CD14-positive monocyte (primary cell): ENCODE measurements around the gene GLRB. TPM values are rescaled to one million over a fixed set of nuclear protein-coding genes. Genes with fewer than 3 reads are reported as not detected.

ENCODE experiments used
- DNase-seq, 3 donors: peaks; one replicate each; pipeline ENCODE4 v3.0.0-alpha.2; 2011 to 2022
- H2AFZ ChIP-seq: 2 replicates; pipeline ENCODE4 v1.6.0; 2012; ENCODE audit warnings: mild to moderate bottlenecking, low read depth, low read length, inconsistent platforms; ENCODE audit not compliant: insufficient read depth, poor library complexity, severe bottlenecking
- H3K27ac ChIP-seq, 2 donors: 1 replicate in 1 of 2; 2 replicates in 1 of 2; pipeline ENCODE4 v1.5.1; 2012 to 2013; ENCODE audit warnings: low read length in 2 of 2, control low read depth in 1 of 2, inconsistent platforms in 1 of 2, low read depth in 1 of 2, mild to moderate bottlenecking in 1 of 2
- H3K27me3 ChIP-seq, 2 donors: one replicate each; pipeline versions ENCODE4 v1.6.0 to v1.6.1; 2011 to 2013; ENCODE audit warnings: low read length in 2 of 2; ENCODE audit not compliant: control insufficient read depth in 2 of 2, insufficient read depth in 2 of 2
- H3K36me3 ChIP-seq, 2 donors: replicated peaks in 1 of 2; 1 replicate in 1 of 2; 2 replicates in 1 of 2; pipeline versions ENCODE4 v1.5.1 to v1.6.1; 2012 to 2013; ENCODE audit warnings: low read length in 2 of 2, control low read depth in 1 of 2, inconsistent platforms in 1 of 2, mild to moderate bottlenecking in 1 of 2; ENCODE audit not compliant: insufficient read depth in 2 of 2, control insufficient read depth in 1 of 2
- H3K4me1 ChIP-seq, 2 donors: 1 replicate in 1 of 2; 2 replicates in 1 of 2; pipeline versions ENCODE4 v1.5.1 to v1.6.1; 2012 to 2013; ENCODE audit warnings: low read length in 2 of 2, control low read depth in 1 of 2, inconsistent platforms in 1 of 2, mild to moderate bottlenecking in 1 of 2, moderate library complexity in 1 of 2; ENCODE audit not compliant: insufficient read depth in 2 of 2, control insufficient read depth in 1 of 2
- H3K4me2 ChIP-seq: replicated peaks from 2 replicates; pipeline ENCODE3; 2012; ENCODE audit warnings: low read length, moderate library complexity, mild to moderate bottlenecking; ENCODE audit not compliant: poor library complexity, severe bottlenecking; ENCODE audit errors: extremely low read depth
- H3K4me3 ChIP-seq, 3 experiments: fragments of 200-600 bp in 1 of 3; sonication (generic) in 1 of 3; replicated peaks in 1 of 3; 1 replicate in 2 of 3; 2 replicates in 1 of 3; pipeline ENCODE4 v1.5.1; 2011 to 2013; ENCODE audit warnings: low read length in 3 of 3, mild to moderate bottlenecking in 3 of 3, control low read depth in 2 of 3, low read depth in 2 of 3, inconsistent platforms in 1 of 3, moderate library complexity in 1 of 3
- H3K79me2 ChIP-seq: 2 replicates; pipeline ENCODE4 v1.6.0; 2012; ENCODE audit warnings: mild to moderate bottlenecking, control low read depth, inconsistent platforms, low read length, moderate library complexity; ENCODE audit not compliant: insufficient read depth
- H3K9ac ChIP-seq: 2 replicates; pipeline ENCODE4 v1.6.0; 2017; ENCODE audit warnings: low read length, mild to moderate bottlenecking; ENCODE audit not compliant: insufficient read depth, poor library complexity, severe bottlenecking
- H3K9me3 ChIP-seq, 2 donors: replicated peaks in 1 of 2; 1 replicate in 1 of 2; 2 replicates in 1 of 2; pipeline versions ENCODE4 v1.5.1 to v1.6.1; 2012 to 2013; ENCODE audit warnings: low read length in 2 of 2, control low read depth in 1 of 2; ENCODE audit not compliant: control insufficient read depth in 1 of 2, insufficient read depth in 1 of 2
- H4K20me1 ChIP-seq: 2 replicates; pipeline ENCODE4 v1.6.0; 2012; ENCODE audit warnings: mild to moderate bottlenecking, low read length, control low read depth, moderate library complexity; ENCODE audit not compliant: insufficient read depth
- H3K27ac Mint-ChIP-seq, 7 donors: one replicate each; pipeline ENCODE4 v1.8.0; 2020; ENCODE audit warnings: mild to moderate bottlenecking in 7 of 7, mixed read lengths in 7 of 7, moderate library complexity in 6 of 7, inconsistent platforms in 2 of 7
- H3K27me3 Mint-ChIP-seq, 3 donors: one replicate each; pipeline ENCODE4 v1.8.0; 2021 to 2022; ENCODE audit warnings: low read depth in 3 of 3, mild to moderate bottlenecking in 3 of 3, mixed read lengths in 3 of 3, moderate library complexity in 3 of 3, inconsistent platforms in 1 of 3
- H3K36me3 Mint-ChIP-seq, 2 donors: one replicate each; pipeline ENCODE4 v1.8.0; 2020; ENCODE audit warnings: mixed read lengths in 2 of 2, inconsistent platforms in 1 of 2, mild to moderate bottlenecking in 1 of 2
- H3K4me1 Mint-ChIP-seq: one replicate; pipeline ENCODE4 v1.8.0; 2020; ENCODE audit warnings: mild to moderate bottlenecking, mixed read lengths
- H3K4me3 Mint-ChIP-seq, 2 donors: one replicate each; pipeline ENCODE4 v1.8.0; 2020; ENCODE audit warnings: mild to moderate bottlenecking in 2 of 2, mixed read lengths in 2 of 2, moderate library complexity in 1 of 2
- H3K9me3 Mint-ChIP-seq, 7 donors: one replicate each; pipeline ENCODE4 v1.8.0; 2020 to 2022; ENCODE audit warnings: mixed read lengths in 7 of 7, mild to moderate bottlenecking in 6 of 7, moderate library complexity in 6 of 7, inconsistent platforms in 2 of 7
- WGBS: methylation state at CpG from one replicate; pipeline ENCODE4 v1.1.5; 2013; ENCODE audit warnings: missing lambda C conversion rate; ENCODE audit not compliant: insufficient coverage; 5-methylcytosine and 5-hydroxymethylcytosine counted together
- intact Hi-C, 2 donors: fragments of 100-400 bp; cut with micrococcal nuclease; formaldehyde crosslinking; loops; one replicate each; pipeline versions ENCODE4 v1.15.0 to v1.15.1; 2023
- polyA plus RNA-seq, 3 donors: library from polyadenylated mRNA; depleted of rRNA in 1 of 3; unstranded in 2 of 3; stranded (reverse) in 1 of 3; fragments of 300-500 nt in 2 of 3; fragments of >200 nt in 1 of 3; fragmentation: Illumina TruSeq in 2 of 3; gene quantifications; 1 replicate in 2 of 3; 2 replicates in 1 of 3; pipeline ENCODE4 v1.2.3, GENCODE V29; 2012 to 2021
- TF ChIP-seq, protein P1 (sequence below): fragments of 200-600 bp; IDR thresholded peaks from one replicate; pipeline ENCODE4 v1.8.0; 2022; ENCODE audit warnings: antibody characterized with exemption, mild to moderate bottlenecking

The GLRB gene
- polyA plus RNA-seq, 3 donors, result not detected

DNA sequence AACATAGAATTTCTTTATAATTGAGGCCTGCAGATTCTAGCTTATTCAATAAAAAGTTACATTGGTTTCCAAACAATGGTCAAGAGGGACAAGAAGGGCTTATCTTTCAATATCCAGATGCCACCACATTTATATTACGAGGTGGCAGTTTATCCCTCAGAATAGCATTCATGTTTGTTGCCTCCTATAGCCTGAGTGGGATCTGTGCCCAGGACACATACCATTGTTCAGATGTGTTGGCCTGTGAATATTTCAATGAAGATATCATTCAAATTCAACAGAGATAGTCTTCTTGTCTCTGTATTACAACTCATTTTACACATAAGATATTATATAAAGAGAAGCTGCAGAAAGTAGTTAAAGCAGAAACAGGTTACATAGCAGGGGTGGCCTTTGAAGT lies 20.5 kb downstream of the GLRB start:
- Histone ChIP-seq H2AFZ (no peak overlapping the region), H4K20me1 (no peaks in the 10 kb centered on the region), H3K79me2 (no peaks in the 10 kb centered on the region), H3K9me3 (no peaks in the 10 kb centered on the region), H3K4me2 (no peak overlapping the region), H3K4me1 (no peaks in the 10 kb centered on the region), H3K27me3 (no peaks in the 10 kb centered on the region), H3K36me3 (no peaks in the 10 kb centered on the region), H3K9ac (no peak overlapping the region), H3K4me3 (no peak overlapping the region), H3K27ac (no peak overlapping the region)
- Mint-ChIP-seq H3K36me3 (no peaks in the 10 kb centered on the region), H3K4me3 (no peak overlapping the region), H3K9me3 (peaks cover 0 to 1% (median 0%) of the 10 kb centered on the region in 7 donors), H3K4me1 (no peaks in the 10 kb centered on the region), H3K27me3 (no peaks in the 10 kb centered on the region), H3K27ac (no peak overlapping the region)
- no peak for DNase-seq
- WGBS, result no CpG with 5 or more reads among the region's 1 CpG
- TF ChIP-seq, protein P1, sequence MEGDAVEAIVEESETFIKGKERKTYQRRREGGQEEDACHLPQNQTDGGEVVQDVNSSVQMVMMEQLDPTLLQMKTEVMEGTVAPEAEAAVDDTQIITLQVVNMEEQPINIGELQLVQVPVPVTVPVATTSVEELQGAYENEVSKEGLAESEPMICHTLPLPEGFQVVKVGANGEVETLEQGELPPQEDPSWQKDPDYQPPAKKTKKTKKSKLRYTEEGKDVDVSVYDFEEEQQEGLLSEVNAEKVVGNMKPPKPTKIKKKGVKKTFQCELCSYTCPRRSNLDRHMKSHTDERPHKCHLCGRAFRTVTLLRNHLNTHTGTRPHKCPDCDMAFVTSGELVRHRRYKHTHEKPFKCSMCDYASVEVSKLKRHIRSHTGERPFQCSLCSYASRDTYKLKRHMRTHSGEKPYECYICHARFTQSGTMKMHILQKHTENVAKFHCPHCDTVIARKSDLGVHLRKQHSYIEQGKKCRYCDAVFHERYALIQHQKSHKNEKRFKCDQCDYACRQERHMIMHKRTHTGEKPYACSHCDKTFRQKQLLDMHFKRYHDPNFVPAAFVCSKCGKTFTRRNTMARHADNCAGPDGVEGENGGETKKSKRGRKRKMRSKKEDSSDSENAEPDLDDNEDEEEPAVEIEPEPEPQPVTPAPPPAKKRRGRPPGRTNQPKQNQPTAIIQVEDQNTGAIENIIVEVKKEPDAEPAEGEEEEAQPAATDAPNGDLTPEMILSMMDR, result no peak
- intact Hi-C loops, result no loop called here

DNA sequence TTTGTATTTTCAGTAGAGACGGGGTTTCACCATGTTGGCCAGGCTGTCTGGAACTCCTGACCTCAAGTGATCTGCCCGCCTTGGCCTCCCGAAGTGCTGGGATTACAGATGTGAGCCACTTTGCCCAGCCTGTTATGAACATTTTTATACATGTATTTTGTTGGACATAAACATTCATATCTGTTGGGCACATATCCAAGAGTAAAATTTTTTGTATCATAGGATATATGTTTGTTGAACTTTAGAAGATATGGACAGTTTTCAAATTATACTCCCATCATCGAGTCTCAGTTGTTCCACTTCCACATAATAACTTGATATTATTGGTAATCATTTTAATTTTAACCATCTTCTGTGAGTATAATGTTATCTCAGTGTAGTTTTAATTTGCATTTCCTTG lies 23.6 kb downstream of the GLRB start:
- DNase-seq, result no peak
- no peak overlapping the region for H3K9ac ChIP-seq
- no peaks in the 10 kb centered on the region for H3K27me3 ChIP-seq
- no peak overlapping the region for H3K4me3 ChIP-seq
- no peaks in the 10 kb centered on the region for H3K79me2 ChIP-seq
- H3K36me3 Mint-ChIP-seq, result no peaks in the 10 kb centered on the region
- intact Hi-C loops, result no loop called here
- H3K4me3 Mint-ChIP-seq, result no peak overlapping the region
- H3K4me1 ChIP-seq, result no peaks in the 10 kb centered on the region
- H3K9me3 Mint-ChIP-seq, result peaks cover 0 to 3% (median 0%) of the 10 kb centered on the region in 7 donors
- no peaks in the 10 kb centered on the region for H3K36me3 ChIP-seq
- no peak overlapping the region for H3K27ac ChIP-seq
- no peak overlapping the region for H3K4me2 ChIP-seq
- H4K20me1 ChIP-seq, result no peaks in the 10 kb centered on the region
- H3K27ac Mint-ChIP-seq, result no peak overlapping the region
- no peak overlapping the region for H2AFZ ChIP-seq
- TF ChIP-seq, protein P1, result no peak
- no peaks in the 10 kb centered on the region for H3K4me1 Mint-ChIP-seq
- H3K9me3 ChIP-seq, result no peaks in the 10 kb centered on the region
- 100% methylated on average over 1 of the region's 4 CpGs for WGBS
- H3K27me3 Mint-ChIP-seq, result no peaks in the 10 kb centered on the region
